Activated CD4-positive, alpha-beta T cell treated with anti-CD3 and anti-CD28 coated beads, Interleukin-2, amount 50 U/mL, for 24 hours (primary cell): ENCODE measurements around the gene LDB1.

Experiments used
- DNase-seq, 2 donors: peaks; one replicate each; pipeline ENCODE4 v3.0.0-alpha.2; 2020; ENCODE audit warnings: low read depth in 1 of 2, low spot score in 1 of 2

The LDB1 gene

GRCh38 chr10:102065561-102066398 is 54.4 kb downstream of the LDB1 start:
- DNase-seq = no peak

- DNase-seq = peak; percentile 75 to 80
These were observed 55.2 kb downstream of the LDB1 start, which contains the start of gene HPS6 for GRCh38 chr10:102064868-102065560. Gene HPS6 (plus strand): TSS chr10:102065349. CDS start chr10:102065475, 126 bp downstream.

GRCh38 chr10:102064503-102064867 is 55.7 kb downstream of the LDB1 start:
- no peak for DNase-seq

GRCh38 chr10:102059987-102060386 is 60.2 kb downstream of the LDB1 start:
- no peak for DNase-seq
